SKM-1 (cell line): Measurements from ENCODE around the gene POLR3G.

ENCODE experiments used
- DNase-seq: peaks from one replicate; lab custom pipeline; 2025; ENCODE audit not compliant: unreplicated experiment; lab: John Stamatoyannopoulos, UW

Gene POLR3G

GRCh38 chr5:90549729-90550275, 75.1 kb downstream of the POLR3G start:
- no peak for DNase-seq

GRCh38 chr5:90550963-90551362, 76.3 kb downstream of the POLR3G start:
- no peak for DNase-seq

GRCh38 chr5:90551376-90551775, 76.7 kb downstream of the POLR3G start:
- no peak for DNase-seq

GRCh38 chr5:90553711-90554110, 79.0 kb downstream of the POLR3G start:
- no peak for DNase-seq

- no peak for DNase-seq
Observed at GRCh38 chr5:90554358-90555006, 79.8 kb downstream of the POLR3G start.

GRCh38 chr5:90555666-90556065, 81.0 kb downstream of the POLR3G start:
- DNase-seq = no peak

- DNase-seq = no peak
Observed at GRCh38 chr5:90557391-90557790, 82.7 kb downstream of the POLR3G start.

GRCh38 chr5:90557871-90558270, 83.2 kb downstream of the POLR3G start:
- no peak for DNase-seq

- DNase-seq = no peak
Observed at GRCh38 chr5:90558344-90559192, 83.9 kb downstream of the POLR3G start, which contains the start of gene ADGRV1. Gene ADGRV1 (plus strand): TSS chr5:90558797. CDS start chr5:90558896, 99 bp downstream.

GRCh38 chr5:90560771-90561170, 86.1 kb downstream of the POLR3G start:
- no peak for DNase-seq

- no peak for DNase-seq
Observed at GRCh38 chr5:90561766-90562165, 87.1 kb downstream of the POLR3G start.

GRCh38 chr5:90562341-90562740, 87.7 kb downstream of the POLR3G start:
- DNase-seq = no peak

- no peak for DNase-seq
Observed at GRCh38 chr5:90563108-90563507, 88.4 kb downstream of the POLR3G start.
